Lower lobe of right lung (tissue), 2 donors: ENCODE results near the gene PHF23. TPM values are rescaled to one million over a fixed set of nuclear protein-coding genes. Genes with fewer than 3 reads are reported as not detected.

Experiments used
- ATAC-seq, 2 donors: fragments of 200-7000 bp; cut with Tn5 transposase; one replicate each; pipeline ENCODE4 v1.9.1; 2020 to 2022; ENCODE audit warnings: mild to moderate bottlenecking in 2 of 2, moderate library complexity in 2 of 2
- DNase-seq: peaks from one replicate; pipeline ENCODE4 v3.0.0-alpha.2; 2020
- H3K27ac ChIP-seq: fragments of 200-600 bp; one replicate; pipeline ENCODE4 v1.8.0; 2022
- H3K27me3 ChIP-seq: fragments of 200-600 bp; one replicate; pipeline ENCODE4 v1.8.0; 2022; ENCODE audit warnings: low read depth
- H3K36me3 ChIP-seq: fragments of 200-600 bp; one replicate; pipeline ENCODE4 v1.8.0; 2022; ENCODE audit warnings: mild to moderate bottlenecking
- H3K4me1 ChIP-seq: fragments of 200-600 bp; one replicate; pipeline ENCODE4 v1.8.0; 2022
- H3K4me3 ChIP-seq: fragments of 200-600 bp; one replicate; pipeline ENCODE4 v1.8.0; 2022; ENCODE audit warnings: mild to moderate bottlenecking
- H3K9me3 ChIP-seq: fragments of 200-600 bp; one replicate; pipeline ENCODE4 v1.8.0; 2022
- intact Hi-C: fragments of 100-400 bp; cut with DNase I; formaldehyde crosslinking; loops from one replicate; pipeline ENCODE4 v1.11.0; 2022
- long read RNA-seq: library from polyadenylated mRNA; unstranded; transcript quantifications from one replicate; pipeline ENCODE4 v2.0.0, GENCODE V29; 2021
- total RNA-seq: library from RNA; stranded (reverse); fragmentation: NEBNext Ultra II Directional; extraction: Animal tissue kit (Norgen Biotek cat#: 25700); gene quantifications from one replicate; pipeline ENCODE4 v1.2.1, GENCODE V29; 2021
- TF ChIP-seq, protein P1 (sequence below): fragments of 200-600 bp; IDR thresholded peaks from one replicate; pipeline ENCODE4 v1.8.0; 2022; ENCODE audit warnings: antibody characterized with exemption, mild to moderate bottlenecking
- donor health status: DM: no; HTN: yes; CAD: no; lungs with severe emphysema.

Gene PHF23
- total RNA-seq = 33.9 TPM
- long read RNA-seq, transcript PHF23-201 (5 exons, 2,037 nt) = major isoform, 33 of 48 reads
- long read RNA-seq, partial matches to known transcripts = 3 of 48 reads
- long read RNA-seq, other reads (novel, unspliced or antisense) = 10 of 48 reads

DNA sequence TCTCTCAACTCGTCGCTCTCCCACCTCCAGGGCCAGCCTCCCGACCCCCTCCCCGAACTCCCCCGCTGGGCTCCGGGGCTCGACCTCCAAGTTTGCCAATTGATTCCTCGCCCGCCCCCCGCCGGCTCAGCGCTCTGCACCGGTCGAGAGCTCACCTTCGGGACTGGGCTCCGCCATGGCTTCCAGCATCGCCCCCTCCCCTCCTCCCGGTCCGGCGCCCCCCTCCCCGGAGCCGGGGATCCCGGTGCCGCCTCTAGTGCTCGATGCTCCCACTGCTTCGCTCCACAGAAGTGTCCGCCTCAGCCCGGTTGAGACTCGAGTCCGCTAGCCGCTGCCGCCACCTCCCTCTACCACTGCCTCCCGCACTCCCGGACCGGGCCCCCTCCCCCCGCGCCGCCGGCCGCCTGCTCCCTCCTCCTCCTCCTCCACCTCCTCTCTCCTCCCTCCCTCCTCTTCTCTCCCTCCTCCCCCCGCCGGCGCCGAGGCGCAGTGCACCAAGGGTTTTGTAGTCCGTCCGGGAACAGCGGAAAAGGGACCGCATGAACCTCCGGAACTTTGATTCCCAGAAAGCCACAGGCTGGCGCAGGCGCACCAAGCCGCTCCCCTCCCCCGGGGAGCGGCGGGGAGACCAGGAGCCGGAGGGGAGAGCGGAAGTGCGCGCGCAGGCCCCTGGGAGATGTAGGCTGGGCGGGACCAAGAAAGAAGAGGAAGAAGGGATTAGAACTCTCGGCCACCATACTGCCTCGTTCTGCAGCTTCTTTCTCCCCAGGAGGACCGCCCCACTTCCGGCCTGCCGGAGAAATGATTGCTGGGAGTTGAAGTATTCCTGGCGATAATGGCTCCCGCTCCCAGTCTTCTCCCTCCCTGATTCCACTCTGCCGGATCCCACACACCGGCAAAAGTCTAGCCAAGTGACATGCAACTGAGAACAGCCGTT lies at the start of gene PHF23:
Gene PHF23, minus strand, starts transcription at position 367 of the 937 bp plus-strand sequence. Its CDS starts 178 bp downstream, at position 189.
- intact Hi-C loops = no loop called here
- TF ChIP-seq, protein P1, sequence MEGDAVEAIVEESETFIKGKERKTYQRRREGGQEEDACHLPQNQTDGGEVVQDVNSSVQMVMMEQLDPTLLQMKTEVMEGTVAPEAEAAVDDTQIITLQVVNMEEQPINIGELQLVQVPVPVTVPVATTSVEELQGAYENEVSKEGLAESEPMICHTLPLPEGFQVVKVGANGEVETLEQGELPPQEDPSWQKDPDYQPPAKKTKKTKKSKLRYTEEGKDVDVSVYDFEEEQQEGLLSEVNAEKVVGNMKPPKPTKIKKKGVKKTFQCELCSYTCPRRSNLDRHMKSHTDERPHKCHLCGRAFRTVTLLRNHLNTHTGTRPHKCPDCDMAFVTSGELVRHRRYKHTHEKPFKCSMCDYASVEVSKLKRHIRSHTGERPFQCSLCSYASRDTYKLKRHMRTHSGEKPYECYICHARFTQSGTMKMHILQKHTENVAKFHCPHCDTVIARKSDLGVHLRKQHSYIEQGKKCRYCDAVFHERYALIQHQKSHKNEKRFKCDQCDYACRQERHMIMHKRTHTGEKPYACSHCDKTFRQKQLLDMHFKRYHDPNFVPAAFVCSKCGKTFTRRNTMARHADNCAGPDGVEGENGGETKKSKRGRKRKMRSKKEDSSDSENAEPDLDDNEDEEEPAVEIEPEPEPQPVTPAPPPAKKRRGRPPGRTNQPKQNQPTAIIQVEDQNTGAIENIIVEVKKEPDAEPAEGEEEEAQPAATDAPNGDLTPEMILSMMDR = no peak
- Histone ChIP-seq H3K4me1 (peaks cover 53% of the 10 kb centered on the region), H3K36me3 (peaks cover 49% of the 10 kb centered on the region), H3K9me3 (no peaks in the 10 kb centered on the region), H3K4me3 (peak within 1 kb of the TSS; percentile 97), H3K27me3 (no peaks in the 10 kb centered on the region), H3K27ac (peak within 1 kb of the TSS; percentile 88)
- ATAC-seq = peak; percentile 79 to 88
- DNase-seq = peak; percentile 99

DNA sequence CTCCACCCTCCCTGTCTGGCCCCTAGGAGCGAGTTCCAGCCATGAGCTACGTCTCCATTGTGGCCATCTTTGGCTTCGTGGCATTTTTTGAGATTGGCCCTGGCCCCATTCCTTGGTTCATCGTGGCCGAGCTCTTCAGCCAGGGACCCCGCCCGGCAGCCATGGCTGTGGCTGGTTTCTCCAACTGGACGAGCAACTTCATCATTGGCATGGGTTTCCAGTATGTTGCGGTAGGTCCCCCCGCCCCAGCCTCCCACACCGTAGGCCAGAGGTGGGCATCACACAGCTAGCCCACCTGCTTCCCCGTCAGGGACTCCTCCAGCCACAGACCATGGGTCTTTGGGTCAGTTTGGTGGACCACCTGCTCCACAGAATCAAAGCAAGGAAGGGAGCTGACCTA lies 46.4 kb upstream of the PHF23 start:
- TF ChIP-seq, protein P1 = no peak
- Histone ChIP-seq H3K27ac (no peak overlapping the region), H3K4me3 (no peak overlapping the region), H3K36me3 (no peaks in the 10 kb centered on the region), H3K27me3 (peaks cover 19% of the 10 kb centered on the region), H3K4me1 (peaks cover 21% of the 10 kb centered on the region), H3K9me3 (no peaks in the 10 kb centered on the region)
- DNase-seq = no peak
- intact Hi-C loops = no loop called here
- ATAC-seq = no peak

DNA sequence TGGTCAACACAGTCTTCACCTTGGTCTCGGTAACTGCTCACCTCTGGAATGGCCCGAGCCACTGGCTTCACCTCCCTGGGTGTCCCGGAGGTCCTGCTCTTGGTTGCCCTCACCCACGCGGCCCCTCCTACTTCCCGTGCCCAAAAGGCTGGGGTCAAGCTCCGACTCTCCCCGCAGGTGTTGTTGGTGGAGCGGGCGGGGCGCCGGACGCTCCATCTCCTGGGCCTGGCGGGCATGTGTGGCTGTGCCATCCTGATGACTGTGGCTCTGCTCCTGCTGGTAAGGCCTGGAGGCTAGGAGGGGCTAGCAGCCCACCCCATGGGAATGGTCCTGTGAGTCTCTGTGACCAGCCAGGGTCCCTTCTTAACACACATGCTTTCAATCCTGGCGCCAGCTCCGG lies 45.7 kb upstream of the PHF23 start:
- no peak for ATAC-seq

DNA sequence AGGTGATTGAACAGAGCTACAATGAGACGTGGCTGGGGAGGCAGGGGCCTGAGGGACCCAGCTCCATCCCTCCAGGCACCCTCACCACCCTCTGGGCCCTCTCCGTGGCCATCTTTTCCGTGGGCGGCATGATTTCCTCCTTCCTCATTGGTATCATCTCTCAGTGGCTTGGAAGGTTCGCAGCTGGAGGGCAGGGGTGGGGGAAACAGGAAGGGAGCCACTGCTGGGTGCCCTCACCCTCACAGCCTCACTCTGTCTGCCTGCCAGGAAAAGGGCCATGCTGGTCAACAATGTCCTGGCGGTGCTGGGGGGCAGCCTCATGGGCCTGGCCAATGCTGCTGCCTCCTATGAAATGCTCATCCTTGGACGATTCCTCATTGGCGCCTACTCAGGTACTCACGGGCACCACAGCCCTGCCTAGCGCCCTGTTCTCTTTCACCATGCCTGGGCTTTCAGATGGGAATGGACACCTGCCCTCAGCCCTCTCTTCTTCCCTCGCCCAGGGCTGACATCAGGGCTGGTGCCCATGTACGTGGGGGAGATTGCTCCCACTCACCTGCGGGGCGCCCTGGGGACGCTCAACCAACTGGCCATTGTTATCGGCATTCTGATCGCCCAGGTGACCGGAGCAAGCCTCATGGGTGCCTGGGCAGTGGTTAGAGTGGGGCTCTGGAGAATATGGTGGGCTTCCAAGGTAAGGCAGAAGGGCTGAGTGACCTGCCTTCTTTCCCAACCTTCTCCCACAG lies 44.4 kb upstream of the PHF23 start:
- peaks cover 27% of the 10 kb centered on the region for H3K4me1 ChIP-seq
- H3K36me3 ChIP-seq = no peaks in the 10 kb centered on the region
- no peak overlapping the region for H3K4me3 ChIP-seq
- H3K27me3 ChIP-seq = peaks cover 18% of the 10 kb centered on the region
- TF ChIP-seq, protein P1 = no peak
- no peak overlapping the region for H3K27ac ChIP-seq
- H3K9me3 ChIP-seq = no peaks in the 10 kb centered on the region
- intact Hi-C loops = no loop called here
- DNase-seq (no peak), ATAC-seq (no peak)

More for the DNA sequence above, 45.7 kb upstream of the PHF23 start:
- H3K36me3 ChIP-seq = no peaks in the 10 kb centered on the region
- H3K9me3 ChIP-seq = no peaks in the 10 kb centered on the region
- H3K4me3 ChIP-seq = no peak overlapping the region
- no peak for DNase-seq
- TF ChIP-seq, protein P1 = no peak
- peaks cover 27% of the 10 kb centered on the region for H3K4me1 ChIP-seq
- peaks cover 19% of the 10 kb centered on the region for H3K27me3 ChIP-seq
- no peak overlapping the region for H3K27ac ChIP-seq
- intact Hi-C loops = no loop called here

DNA sequence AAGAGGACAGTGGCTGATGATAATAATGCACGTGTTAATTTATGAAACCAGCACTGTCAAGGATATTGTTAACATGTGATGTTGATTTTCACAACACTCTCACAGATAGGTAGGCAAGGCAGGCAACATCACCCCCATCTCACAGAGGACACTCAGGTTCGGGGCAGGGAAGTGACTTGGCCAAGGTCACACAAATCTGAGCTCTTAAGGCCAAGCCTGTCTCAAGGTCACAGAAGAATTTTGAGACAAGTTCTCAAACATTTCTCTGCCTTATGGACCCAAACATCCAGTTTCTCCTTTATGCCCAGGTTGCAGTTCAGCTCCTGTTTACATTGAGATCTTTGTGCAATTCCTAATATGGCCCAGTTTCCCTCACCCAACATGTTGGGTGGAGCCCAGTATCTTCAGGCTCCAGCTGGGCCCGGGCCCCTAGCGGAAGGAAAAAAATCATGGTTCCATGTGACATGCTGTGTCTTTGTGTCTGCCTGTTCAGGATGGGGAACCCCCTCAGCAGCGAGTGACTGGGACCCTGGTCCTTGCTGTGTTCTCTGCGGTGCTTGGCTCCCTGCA lies 43.6 kb upstream of the PHF23 start:
- intact Hi-C loops = no loop called here
- H3K27ac ChIP-seq = no peak overlapping the region
- H3K36me3 ChIP-seq = no peaks in the 10 kb centered on the region
- TF ChIP-seq, protein P1 = no peak
- DNase-seq = no peak
- peaks cover 16% of the 10 kb centered on the region for H3K27me3 ChIP-seq
- H3K4me1 ChIP-seq = peaks cover 27% of the 10 kb centered on the region
- ATAC-seq = no peak
- no peaks in the 10 kb centered on the region for H3K9me3 ChIP-seq
- H3K4me3 ChIP-seq = peak overlapping the region; percentile 52
